GM23338 (cell line): ENCODE data around the gene ZNF628. TPM values are rescaled to one million over a fixed set of nuclear protein-coding genes. Genes with fewer than 3 reads are reported as not detected.
A peak's percentile ranks its signal among the peaks of the same experiment; 100 is the strongest.

Source experiments
- ATAC-seq: fragments of 200-7000 bp; cut with Tn5 transposase; 3 replicates; pipeline ENCODE4 v1.9.1; 2020
- DNase-seq: peaks from one replicate; pipeline ENCODE4 v3.0.0-alpha.2; 2015; ENCODE audit warnings: low spot score
- H2AFZ ChIP-seq: fragments of 200-600 bp; sonication (generic); 2 replicates; pipeline ENCODE4 v1.8.0; 2016; ENCODE audit warnings: antibody characterized with exemption, mild to moderate bottlenecking, moderate library complexity
- H3F3A ChIP-seq: fragments of 200-600 bp; sonication (generic); replicated peaks from 2 replicates; pipeline ENCODE4 v1.8.0; 2017; ENCODE audit warnings: antibody characterized with exemption, mixed run types, low read depth
- H3K27ac ChIP-seq: fragments of 200-600 bp; sonication (generic); 2 replicates; pipeline ENCODE4 v1.6.1; 2016; ENCODE audit warnings: low read depth
- H3K27me3 ChIP-seq: fragments of 200-600 bp; sonication (generic); 2 replicates; pipeline ENCODE4 v1.8.0; 2016; ENCODE audit warnings: mild to moderate bottlenecking, mixed run types, moderate library complexity; ENCODE audit not compliant: insufficient read depth
- H3K36me3 ChIP-seq: fragments of 200-600 bp; sonication (generic); 2 replicates; pipeline ENCODE4 v1.8.0; 2016; ENCODE audit warnings: mild to moderate bottlenecking; ENCODE audit not compliant: insufficient read depth
- H3K4me1 ChIP-seq: fragments of 200-600 bp; sonication (generic); 2 replicates; pipeline ENCODE4 v1.8.0; 2016; ENCODE audit warnings: mild to moderate bottlenecking, moderate library complexity; ENCODE audit not compliant: insufficient read depth
- H3K4me2 ChIP-seq: fragments of 200-600 bp; sonication (generic); 2 replicates; pipeline ENCODE4 v1.7.1; 2017; ENCODE audit warnings: mixed run types
- H3K4me3 ChIP-seq: fragments of 200-600 bp; sonication (generic); 2 replicates; pipeline ENCODE4 v1.6.1; 2016; ENCODE audit warnings: mixed run types
- H3K79me2 ChIP-seq: fragments of 200-600 bp; sonication (generic); replicated peaks from 2 replicates; pipeline ENCODE4 v1.8.0; 2017; ENCODE audit warnings: mild to moderate bottlenecking; ENCODE audit not compliant: insufficient read depth
- H3K9me2 ChIP-seq: fragments of 200-600 bp; sonication (generic); 2 replicates; pipeline ENCODE4 v1.8.0; 2017; ENCODE audit not compliant: insufficient read depth
- H4K20me1 ChIP-seq: fragments of 200-600 bp; sonication (generic); replicated peaks from 2 replicates; pipeline ENCODE4 v1.8.0; 2017; ENCODE audit warnings: mild to moderate bottlenecking; ENCODE audit not compliant: insufficient read depth
- H3K27ac Mint-ChIP-seq: 2 replicates; pipeline ENCODE4 v1.8.0; 2020; ENCODE audit warnings: inconsistent platforms, mild to moderate bottlenecking, moderate library complexity, mixed read lengths
- H3K27me3 Mint-ChIP-seq: 3 replicates; pipeline ENCODE4 v1.8.0; 2022; ENCODE audit warnings: low read depth, mild to moderate bottlenecking, moderate library complexity, mixed read lengths, inconsistent platforms; ENCODE audit not compliant: insufficient read depth, poor library complexity
- H3K36me3 Mint-ChIP-seq: 3 replicates; pipeline ENCODE4 v1.8.0; 2021; ENCODE audit warnings: low read depth, mild to moderate bottlenecking, inconsistent platforms, moderate library complexity, mixed read lengths
- H3K4me1 Mint-ChIP-seq: 3 replicates; pipeline ENCODE4 v1.8.0; 2020; ENCODE audit warnings: mild to moderate bottlenecking, inconsistent platforms, mixed read lengths
- H3K4me3 Mint-ChIP-seq: 3 replicates; pipeline ENCODE4 v1.8.0; 2021; ENCODE audit warnings: moderate library complexity, mild to moderate bottlenecking, inconsistent platforms, mixed read lengths
- H3K9me3 Mint-ChIP-seq: 3 replicates; pipeline ENCODE4 v1.8.0; 2020; ENCODE audit warnings: moderate library complexity, mild to moderate bottlenecking, inconsistent platforms, mixed read lengths
- CREB1 ChIP-seq: fragments of 250-450 bp; sonication (Bioruptor Pico); IDR thresholded peaks from 2 replicates; pipeline ENCODE4 v1.5.0; 2020; ENCODE audit warnings: low read depth, mild to moderate bottlenecking, moderate library complexity
- EZH2 ChIP-seq: fragments of 200-600 bp; sonication (generic); IDR thresholded peaks from one replicate; pipeline ENCODE4 v1.8.0; 2017; ENCODE audit warnings: antibody characterized with exemption, mild to moderate bottlenecking, low read depth; ENCODE audit not compliant: unreplicated experiment
- EZH2phosphoT487 ChIP-seq: fragments of 200-600 bp; sonication (generic); IDR thresholded peaks from one replicate; pipeline ENCODE4 v1.8.1; 2018; ENCODE audit warnings: antibody characterized with exemption; ENCODE audit not compliant: unreplicated experiment
- NANOG ChIP-seq: IDR thresholded peaks from 2 replicates; pipeline ENCODE4 v1.6.1; 2016; ENCODE audit warnings: antibody characterized with exemption, borderline replicate concordance
- POLR2AphosphoS5 ChIP-seq: IDR thresholded peaks from 2 replicates; pipeline ENCODE4 v1.6.1; 2016; ENCODE audit warnings: antibody characterized with exemption, low read depth
- REST ChIP-seq: IDR thresholded peaks from one replicate; pipeline ENCODE4 v1.6.1; 2018; ENCODE audit warnings: antibody characterized with exemption; ENCODE audit not compliant: unreplicated experiment
- STAT1 ChIP-seq: IDR thresholded peaks from one replicate; pipeline ENCODE4 v1.6.1; 2016; ENCODE audit warnings: antibody characterized with exemption; ENCODE audit not compliant: unreplicated experiment
- ZNF331 ChIP-seq: fragments of 250-450 bp; sonication (Bioruptor Pico); IDR thresholded peaks from 2 replicates; pipeline ENCODE4 v1.5.0; 2020; ENCODE audit warnings: low read depth, mild to moderate bottlenecking, moderate library complexity
- polyA plus RNA-seq: library from polyadenylated mRNA; unstranded; fragments of >200 nt; fragmentation: Nextera tagmentation; extraction: Ambion mirVana; gene quantifications from 2 replicates; pipeline ENCODE4 v1.2.1, GENCODE V29; 2016
- total RNA-seq: library from RNA; depleted of rRNA; stranded (reverse); fragments of >200 nt; shearing (Covaris generic); gene quantifications from 2 replicates; pipeline ENCODE4 v1.2.3, GENCODE V29; 2014

The ZNF628 gene
- total and polyA plus RNA-seq, 2 experiments from 2014 or later = 4.9 to 10.7 TPM

- H2AFZ ChIP-seq = no peak overlapping the region
- no peaks in the 10 kb centered on the region for H4K20me1 ChIP-seq
- Mint-ChIP-seq H3K36me3 (no peaks in the 10 kb centered on the region; the same call in 2 of the 3 replicates), H3K27ac (no peak overlapping the region), H3K4me3 (no peak overlapping the region), H3K9me3 (no peaks in the 10 kb centered on the region; the same call in 2 of the 3 replicates), H3K4me1 (peaks cover 26% of the 10 kb centered on the region), H3K27me3 (peaks cover 14% of the 10 kb centered on the region)
- ATAC-seq = no peak
- DNase-seq = no peak
- H3K36me3 ChIP-seq = no peaks in the 10 kb centered on the region
- no peaks in the 10 kb centered on the region for H3K79me2 ChIP-seq
- H3K9me2 ChIP-seq = no peaks in the 10 kb centered on the region
- no peak overlapping the region for H3K4me3 ChIP-seq
- H3K27me3 ChIP-seq = no peaks in the 10 kb centered on the region
- H3K4me2 ChIP-seq = peak overlapping the region; percentile 68; the same call in 1 of the 2 replicates
- TF ChIP-seq CREB1 (CRISPR knock-in tag) = no peak
- peaks cover 10% of the 10 kb centered on the region for H3F3A ChIP-seq
- H3K4me1 ChIP-seq = peaks cover 16% of the 10 kb centered on the region; the same call in 1 of the 2 replicates
- H3K27ac ChIP-seq = no peak overlapping the region
These were observed 13.5 kb downstream of the ZNF628 start for GRCh38 chr19:55489711-55490477.

DNA sequence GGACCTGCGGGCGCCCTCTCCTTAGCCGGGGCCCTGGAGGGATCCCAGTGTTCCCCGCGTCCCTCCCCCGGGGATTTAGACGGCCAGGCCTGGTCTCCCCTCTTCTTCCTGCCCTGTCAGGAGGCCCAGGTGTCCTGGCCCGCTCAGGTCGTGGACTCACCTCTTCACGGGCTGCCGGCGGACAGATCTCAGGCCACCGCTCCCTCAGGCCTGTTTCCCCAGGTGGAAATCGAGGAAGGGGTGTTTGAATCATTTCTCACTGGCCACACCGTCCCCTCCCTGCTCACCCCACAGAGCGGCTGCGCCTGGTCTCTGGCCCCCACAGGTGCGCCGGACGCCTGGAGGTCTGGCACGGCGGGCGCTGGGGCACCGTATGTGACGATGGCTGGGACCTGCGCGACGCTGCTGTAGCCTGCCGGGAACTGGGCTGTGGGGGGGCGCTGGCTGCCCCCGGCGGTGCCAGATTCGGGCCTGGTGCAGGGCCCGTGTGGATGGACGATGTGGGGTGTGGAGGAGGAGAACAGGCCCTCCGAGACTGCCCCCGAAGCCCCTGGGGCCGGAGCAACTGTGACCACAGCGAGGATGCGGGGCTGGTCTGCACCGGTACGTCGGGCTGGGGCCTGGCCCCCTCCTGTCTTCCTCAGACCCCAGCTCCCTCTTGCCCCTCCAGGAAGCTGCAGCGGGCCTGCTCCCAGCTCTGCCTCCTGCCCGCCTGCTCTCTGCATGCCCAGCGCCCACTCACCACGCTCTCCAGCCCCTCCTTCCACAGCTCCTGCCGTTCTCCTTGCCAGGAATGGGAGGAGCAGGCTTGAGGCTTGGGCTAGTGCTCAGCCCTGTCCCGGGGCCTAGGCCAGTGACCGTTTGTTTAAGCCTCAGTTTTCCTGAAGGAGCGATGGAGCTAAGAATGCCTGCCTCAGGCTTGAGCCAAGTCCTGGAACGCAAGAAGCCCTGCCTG, 14.3 kb downstream of the ZNF628 start:
- no peak overlapping the region for H3K27ac ChIP-seq
- ATAC-seq (no peak), DNase-seq (no peak)
- no peak overlapping the region for H3K27ac Mint-ChIP-seq
- no peaks in the 10 kb centered on the region for H3K9me2 ChIP-seq
- no peak overlapping the region for H3K4me3 ChIP-seq
- H3K27me3 Mint-ChIP-seq = peaks cover 12% of the 10 kb centered on the region
- H3K36me3 Mint-ChIP-seq = no peaks in the 10 kb centered on the region; the same call in 2 of the 3 replicates
- no peaks in the 10 kb centered on the region for H4K20me1 ChIP-seq
- no peak for TF ChIP-seq EZH2phosphoT487
- TF ChIP-seq POLR2AphosphoS5 = no peak
- TF ChIP-seq REST = no peak
- TF ChIP-seq STAT1 = no peak
- TF ChIP-seq NANOG = no peak
- TF ChIP-seq EZH2 = no peak
- no peak for TF ChIP-seq ZNF331
- H3K79me2 ChIP-seq = no peaks in the 10 kb centered on the region
- H3K36me3 ChIP-seq = no peaks in the 10 kb centered on the region
- H3K4me1 Mint-ChIP-seq = peaks cover 28% of the 10 kb centered on the region
- no peak overlapping the region for H2AFZ ChIP-seq
- no peaks in the 10 kb centered on the region; the same call in 2 of the 3 replicates for H3K9me3 Mint-ChIP-seq
- no peak overlapping the region for H3K4me3 Mint-ChIP-seq
- no peak overlapping the region for H3K4me2 ChIP-seq
- peaks cover 10% of the 10 kb centered on the region for H3F3A ChIP-seq
- peaks cover 12% of the 10 kb centered on the region; the same call in 1 of the 2 replicates for H3K4me1 ChIP-seq
- no peaks in the 10 kb centered on the region for H3K27me3 ChIP-seq
